DMS153 treated with DMSO at 0.1 percent for 48 hours (cell line): Measurements from ENCODE around the gene SLC34A2.
"Not testable (repeated sequence)": the region's sequence is repeated elsewhere in the genome, so short reads cannot be mapped to it uniquely, and the experiment has no call there.

Experiments used
- DNase-seq: peaks from one replicate; lab custom pipeline; 2025; ENCODE audit not compliant: unreplicated experiment; lab: John Stamatoyannopoulos, UW

SLC34A2 gene

GRCh38 chr4:25658777-25659176 is 3.1 kb downstream of the SLC34A2 start:
- no peak for DNase-seq

GRCh38 chr4:25661441-25661840 is 5.8 kb downstream of the SLC34A2 start:
- DNase-seq: not testable (repeated sequence)

- no peak for DNase-seq
Measured at GRCh38 chr4:25662306-25662705, 6.7 kb downstream of the SLC34A2 start.

GRCh38 chr4:25663781-25664180 is 8.1 kb downstream of the SLC34A2 start:
- no peak for DNase-seq

- no peak for DNase-seq
Measured at GRCh38 chr4:25666031-25666630, 10.5 kb downstream of the SLC34A2 start.

- DNase-seq: no peak
Measured at GRCh38 chr4:25667931-25668557, 12.4 kb downstream of the SLC34A2 start.

GRCh38 chr4:25670991-25671390 is 15.3 kb downstream of the SLC34A2 start:
- DNase-seq: no peak

GRCh38 chr4:25672756-25673155 is 17.1 kb downstream of the SLC34A2 start:
- no peak for DNase-seq

- no peak for DNase-seq
Measured at GRCh38 chr4:25674386-25674785, 18.7 kb downstream of the SLC34A2 start.

GRCh38 chr4:25676221-25676620 is 20.6 kb downstream of the SLC34A2 start:
- DNase-seq: no peak

GRCh38 chr4:25677157-25677556 is 21.5 kb downstream of the SLC34A2 start:
- no peak for DNase-seq

- DNase-seq: no peak
Measured at GRCh38 chr4:25677943-25678342, 22.3 kb downstream of the SLC34A2 start.

- DNase-seq: no peak
Measured at GRCh38 chr4:25687773-25688172, 32.1 kb downstream of the SLC34A2 start.

- DNase-seq: no peak
Measured at GRCh38 chr4:25694466-25694865, 38.8 kb downstream of the SLC34A2 start.

GRCh38 chr4:25696409-25696808 is 40.8 kb downstream of the SLC34A2 start:
- DNase-seq: no peak

GRCh38 chr4:25697516-25697915 is 41.9 kb downstream of the SLC34A2 start:
- no peak for DNase-seq

GRCh38 chr4:25700661-25701060 is 45.0 kb downstream of the SLC34A2 start:
- DNase-seq: no peak

GRCh38 chr4:25702848-25703247 is 47.2 kb downstream of the SLC34A2 start:
- no peak for DNase-seq

GRCh38 chr4:25703731-25704388 is 48.2 kb downstream of the SLC34A2 start:
- DNase-seq: no peak

GRCh38 chr4:25704516-25704915 is 48.9 kb downstream of the SLC34A2 start:
- no peak for DNase-seq

- DNase-seq: no peak
Measured at GRCh38 chr4:25710637-25711036, 55.0 kb downstream of the SLC34A2 start.

GRCh38 chr4:25712611-25713010 is 57.0 kb downstream of the SLC34A2 start:
- DNase-seq: no peak
